Mesendoderm (in vitro differentiated cells): ENCODE data around the gene EPB41L4B.
"Not testable (repeated sequence)": the region's sequence is repeated elsewhere in the genome, so short reads cannot be mapped to it uniquely, and the experiment has no call there.

Experiments
- DNase-seq: peaks from one replicate; pipeline ENCODE4 v3.0.0; 2013
- H2AK5ac ChIP-seq: 2 replicates; pipeline ENCODE4 v1.6.1; 2013; ENCODE audit warnings: low read length, inconsistent platforms
- H2BK120ac ChIP-seq: 2 replicates; pipeline ENCODE4 v1.6.1; 2013; ENCODE audit warnings: low read depth, mild to moderate bottlenecking, low read length, moderate library complexity, mixed read lengths
- H2BK15ac ChIP-seq: replicated peaks from 2 replicates; pipeline ENCODE4 v1.6.1; 2013; ENCODE audit warnings: low read depth, mild to moderate bottlenecking, moderate library complexity
- H2BK5ac ChIP-seq: 2 replicates; pipeline ENCODE4 v1.6.1; 2013; ENCODE audit warnings: low read length, inconsistent platforms
- H3K18ac ChIP-seq: 2 replicates; pipeline ENCODE4 v1.6.1; 2013; ENCODE audit warnings: mild to moderate bottlenecking, low read length, mixed read lengths
- H3K23ac ChIP-seq: one replicate; pipeline ENCODE4 v1.6.1; 2013; ENCODE audit warnings: low read length
- H3K27ac ChIP-seq: 2 replicates; pipeline ENCODE4 v1.5.1; 2013; ENCODE audit warnings: low read depth, mild to moderate bottlenecking, inconsistent platforms, low read length, moderate library complexity
- H3K27me3 ChIP-seq: 2 replicates; pipeline ENCODE4 v1.6.1; 2013; ENCODE audit warnings: low read length, control low read depth, mild to moderate bottlenecking, inconsistent platforms; ENCODE audit not compliant: insufficient read depth, poor library complexity
- H3K36me3 ChIP-seq: 2 replicates; pipeline ENCODE4 v1.6.1; 2013; ENCODE audit warnings: low read length, inconsistent platforms; ENCODE audit not compliant: control insufficient read depth, insufficient read depth
- H3K4ac ChIP-seq: one replicate; pipeline ENCODE4 v1.6.1; 2013; ENCODE audit warnings: low read depth, mild to moderate bottlenecking, low read length, moderate library complexity
- H3K4me1 ChIP-seq: 2 replicates; pipeline ENCODE4 v1.6.1; 2013; ENCODE audit warnings: low read depth, low read length, inconsistent platforms; ENCODE audit not compliant: control insufficient read depth
- H3K4me2 ChIP-seq: 2 replicates; pipeline ENCODE4 v1.6.1; 2013; ENCODE audit warnings: low read length
- H3K4me3 ChIP-seq: 2 replicates; pipeline ENCODE4 v1.5.1; 2013; ENCODE audit warnings: mild to moderate bottlenecking, low read length
- H3K56ac ChIP-seq: one replicate; pipeline ENCODE4 v1.6.1; 2013; ENCODE audit warnings: low read length
- H3K79me1 ChIP-seq: 2 replicates; pipeline ENCODE4 v1.6.1; 2013; ENCODE audit warnings: low read length, inconsistent platforms
- H3K79me2 ChIP-seq: 2 replicates; pipeline ENCODE4 v1.6.1; 2013; ENCODE audit warnings: mild to moderate bottlenecking, low read length; ENCODE audit not compliant: control insufficient read depth, insufficient read depth
- H3K9ac ChIP-seq: 2 replicates; pipeline ENCODE4 v1.6.1; 2013; ENCODE audit warnings: low read length, inconsistent platforms
- H4K5ac ChIP-seq: one replicate; pipeline ENCODE4 v1.6.1; 2013; ENCODE audit warnings: low read length
- H4K8ac ChIP-seq: one replicate; pipeline ENCODE4 v1.6.1; 2013; ENCODE audit warnings: low read depth, mild to moderate bottlenecking, control low read depth, low read length, moderate library complexity
- WGBS: extraction: QIAGEN DNeasy Blood & Tissue Kit; methylation state at CpG from one replicate; pipeline ENCODE4 v1.1.7; 2013; ENCODE audit warnings: low lambda C conversion rate, missing lambda C conversion rate; ENCODE audit not compliant: insufficient coverage; ENCODE audit errors: extremely low coverage; 5-methylcytosine and 5-hydroxymethylcytosine counted together

EPB41L4B gene

DNA sequence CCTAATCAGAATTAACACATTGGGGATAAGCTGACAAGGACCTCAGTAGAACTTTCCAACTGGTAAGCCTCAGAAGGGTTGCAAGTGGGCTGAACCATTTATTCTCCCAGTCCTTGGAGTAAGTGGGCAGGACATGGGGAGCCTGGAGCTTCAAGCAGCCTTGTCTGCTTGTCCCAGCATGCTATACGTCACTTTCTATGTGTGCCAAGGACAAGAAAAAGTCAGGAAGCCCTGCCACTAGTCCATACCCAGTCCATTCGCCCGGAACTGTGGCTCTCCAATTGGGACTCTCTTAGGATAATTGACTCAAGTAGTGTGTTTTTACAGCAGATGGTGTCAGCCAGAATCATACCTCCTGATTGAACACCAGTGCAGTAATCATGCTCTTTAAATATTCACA lies 91.2 kb downstream of the EPB41L4B start:
- Histone ChIP-seq H3K18ac (no peak overlapping the region), H3K79me1 (no peaks in the 10 kb centered on the region), H2BK120ac (no peak overlapping the region), H2BK15ac (no peak overlapping the region), H3K56ac (no peak overlapping the region), H2BK5ac (no peak overlapping the region), H3K4ac (no peak overlapping the region), H3K36me3 (no peaks in the 10 kb centered on the region), H3K23ac (no peak overlapping the region), H3K79me2 (no peaks in the 10 kb centered on the region), H3K4me2 (no peak overlapping the region), H3K4me1 (no peaks in the 10 kb centered on the region), H3K9ac (no peak overlapping the region), H3K27me3 (peaks cover 2% of the 10 kb centered on the region), H4K8ac (no peak overlapping the region), H4K5ac (no peak overlapping the region), H3K4me3 (no peak overlapping the region), H3K27ac (no peak overlapping the region), H2AK5ac (no peak overlapping the region)
- WGBS: no CpG with 5 or more reads among the region's 3 CpGs
- no peak for DNase-seq

DNA sequence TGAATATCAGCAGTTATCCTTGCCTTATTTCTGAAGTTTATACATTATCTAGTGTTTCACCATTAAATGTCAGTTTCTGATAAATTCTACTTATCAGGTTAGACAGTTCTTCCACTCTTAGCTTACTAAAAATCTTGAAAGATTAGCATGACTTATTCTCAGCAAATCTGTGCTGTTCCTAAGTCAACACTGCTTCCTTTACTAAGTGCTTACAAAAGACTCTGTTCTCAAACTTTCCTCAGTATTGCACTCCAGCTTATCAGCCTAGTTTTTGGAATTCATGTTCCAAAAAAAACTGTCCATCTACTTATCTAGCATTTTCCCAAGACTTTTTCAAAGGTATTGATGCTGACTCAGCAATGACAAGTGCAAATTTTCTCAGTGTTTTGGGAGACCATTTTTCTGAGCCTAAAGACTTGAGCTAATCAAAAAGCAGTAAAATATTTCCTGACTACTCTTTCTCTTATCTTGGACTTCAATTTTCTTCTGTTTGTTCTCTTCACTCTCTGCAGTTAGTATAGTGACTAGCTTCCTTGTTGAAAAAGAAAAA lies 92.7 kb downstream of the EPB41L4B start:
- Histone ChIP-seq H3K18ac (no peak overlapping the region), H4K5ac (no peak overlapping the region), H2AK5ac (no peak overlapping the region), H3K9ac (no peak overlapping the region), H2BK120ac (no peak overlapping the region), H4K8ac (no peak overlapping the region), H2BK15ac (no peak overlapping the region), H3K36me3 (no peaks in the 10 kb centered on the region), H3K56ac (no peak overlapping the region), H3K23ac (no peak overlapping the region), H3K4me3 (no peak overlapping the region), H3K79me1 (no peaks in the 10 kb centered on the region), H3K27ac (no peak overlapping the region), H3K4ac (no peak overlapping the region), H3K4me2 (no peak overlapping the region), H3K4me1 (no peaks in the 10 kb centered on the region), H3K27me3 (peaks cover 2% of the 10 kb centered on the region), H2BK5ac (no peak overlapping the region), H3K79me2 (no peaks in the 10 kb centered on the region)
- no peak for DNase-seq

DNA sequence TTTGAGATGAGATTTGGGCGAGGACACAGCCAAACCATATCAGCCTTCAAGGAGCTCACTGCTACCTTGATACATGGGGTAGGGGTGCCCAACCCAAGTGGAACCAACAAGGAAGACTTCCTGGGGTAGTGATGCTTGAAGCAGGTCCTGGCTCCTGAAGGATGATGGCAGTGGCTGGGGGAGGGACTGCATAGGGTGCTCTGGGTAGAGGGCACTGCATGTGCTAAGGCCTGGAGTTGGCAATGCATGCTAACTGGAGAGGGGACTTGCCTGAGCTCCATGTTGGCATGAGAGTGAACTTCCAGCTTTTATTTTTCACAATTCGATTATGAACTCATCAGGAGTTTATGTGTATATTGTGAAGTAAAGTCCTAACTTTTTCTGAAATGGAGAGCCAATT lies 95.2 kb downstream of the EPB41L4B start:
- no peaks in the 10 kb centered on the region for H3K79me1 ChIP-seq
- H4K5ac ChIP-seq: no peak overlapping the region
- no peak overlapping the region for H2BK15ac ChIP-seq
- no peak overlapping the region for H2BK120ac ChIP-seq
- no peak overlapping the region for H2AK5ac ChIP-seq
- no peaks in the 10 kb centered on the region for H3K4me1 ChIP-seq
- H2BK5ac ChIP-seq: no peak overlapping the region
- no peak overlapping the region for H3K4ac ChIP-seq
- no peak overlapping the region for H3K4me3 ChIP-seq
- no peak overlapping the region for H3K56ac ChIP-seq
- no peak overlapping the region for H3K23ac ChIP-seq
- no peak overlapping the region for H3K18ac ChIP-seq
- no peak overlapping the region for H3K9ac ChIP-seq
- no peaks in the 10 kb centered on the region for H3K27me3 ChIP-seq
- H4K8ac ChIP-seq: no peak overlapping the region
- no peaks in the 10 kb centered on the region for H3K79me2 ChIP-seq
- no peak for DNase-seq
- no peak overlapping the region for H3K27ac ChIP-seq
- H3K4me2 ChIP-seq: no peak overlapping the region
- WGBS: no CpG with 5 or more reads among the region's 2 CpGs
- no peaks in the 10 kb centered on the region for H3K36me3 ChIP-seq

DNA sequence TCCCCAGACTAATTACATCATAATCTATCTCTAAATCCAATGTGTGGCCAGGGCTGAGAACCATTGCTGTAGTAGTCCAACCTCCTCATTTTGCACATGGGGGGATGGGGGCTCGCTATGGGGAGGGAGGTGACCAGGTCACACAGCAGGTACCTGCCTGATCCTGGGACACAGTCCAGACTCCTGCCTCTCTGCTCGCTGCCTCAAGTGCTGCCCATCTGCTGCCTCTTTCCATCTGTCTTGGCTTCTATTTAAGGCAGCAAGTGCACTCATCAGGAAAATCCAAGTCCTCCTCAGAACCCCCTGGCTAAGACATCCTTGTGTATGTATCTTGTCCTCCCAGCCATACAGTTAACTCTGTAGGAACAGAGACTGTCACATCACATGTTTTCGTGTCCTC lies 96.1 kb downstream of the EPB41L4B start:
- WGBS: no CpG with 5 or more reads among the region's 3 CpGs
- no peaks in the 10 kb centered on the region for H3K36me3 ChIP-seq

DNA sequence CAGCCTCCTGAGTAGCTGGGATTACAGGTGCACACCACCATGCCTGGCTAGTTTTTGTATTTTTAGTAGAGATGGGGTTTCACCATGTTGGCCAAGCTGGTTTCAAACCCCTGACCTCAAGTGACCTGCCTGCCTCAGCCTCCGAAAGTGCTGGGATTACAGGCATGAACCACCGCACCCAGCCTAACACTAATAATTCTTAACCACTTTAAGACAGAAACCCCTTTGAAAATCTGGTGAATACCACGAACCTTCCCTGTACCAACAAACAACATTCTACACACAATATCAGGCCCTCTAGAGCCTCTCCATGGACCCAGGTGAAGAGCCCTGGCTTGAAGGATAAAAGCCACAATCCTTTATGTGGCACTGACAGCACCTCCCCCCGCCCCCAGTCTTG lies 102.6 kb downstream of the EPB41L4B start:
- H3K79me1 ChIP-seq, H2BK15ac ChIP-seq, H3K36me3 ChIP-seq, H3K18ac ChIP-seq, H4K5ac ChIP-seq, H3K56ac ChIP-seq, H2AK5ac ChIP-seq, H3K23ac ChIP-seq, H3K4me1 ChIP-seq, H3K27ac ChIP-seq, H3K4ac ChIP-seq, H3K27me3 ChIP-seq, H3K4me3 ChIP-seq, H3K4me2 ChIP-seq, H3K79me2 ChIP-seq, H2BK5ac ChIP-seq, H3K9ac ChIP-seq, H4K8ac ChIP-seq, H2BK120ac ChIP-seq, DNase-seq: not testable (repeated sequence)
- no CpG with 5 or more reads among the region's 4 CpGs for WGBS

More for the DNA sequence above, 96.1 kb downstream of the EPB41L4B start:
- no peaks in the 10 kb centered on the region for H3K79me2 ChIP-seq
- H3K4ac ChIP-seq: no peak overlapping the region
- no peak overlapping the region for H4K5ac ChIP-seq
- H3K9ac ChIP-seq: no peak overlapping the region
- H2BK120ac ChIP-seq: no peak overlapping the region
- no peak overlapping the region for H3K27ac ChIP-seq
- no peak overlapping the region for H3K4me3 ChIP-seq
- H3K79me1 ChIP-seq: no peaks in the 10 kb centered on the region
- H4K8ac ChIP-seq: no peak overlapping the region
- no peak overlapping the region for H2BK15ac ChIP-seq
- no peaks in the 10 kb centered on the region for H3K4me1 ChIP-seq
- no peak for DNase-seq
- no peak overlapping the region for H3K4me2 ChIP-seq
- H2BK5ac ChIP-seq: no peak overlapping the region
- H3K18ac ChIP-seq: no peak overlapping the region
- H3K56ac ChIP-seq: no peak overlapping the region
- H3K27me3 ChIP-seq: no peaks in the 10 kb centered on the region
- no peak overlapping the region for H2AK5ac ChIP-seq
- H3K23ac ChIP-seq: no peak overlapping the region

DNA sequence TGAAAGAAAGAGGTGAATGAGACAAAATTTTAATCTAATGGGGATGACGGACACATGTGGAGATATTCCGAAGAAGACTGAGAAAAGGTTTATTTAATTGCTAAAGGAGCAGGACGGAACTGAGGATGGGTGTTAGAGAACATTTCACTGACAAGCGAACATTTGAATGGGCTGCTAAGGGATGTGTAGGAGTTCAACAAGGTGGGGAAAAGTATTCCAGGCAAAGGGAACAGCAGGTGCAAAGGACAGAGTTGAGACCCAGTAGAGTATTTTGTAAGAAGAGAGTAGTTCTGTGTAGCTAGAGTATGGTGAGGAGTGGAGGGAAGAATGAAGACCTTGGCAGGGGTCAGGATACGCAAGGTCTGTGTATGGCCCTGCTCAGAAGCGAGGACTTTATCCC lies 106.4 kb downstream of the EPB41L4B start:
- Histone ChIP-seq H4K8ac (no peak overlapping the region), H3K9ac (no peak overlapping the region), H3K27me3 (no peaks in the 10 kb centered on the region), H2BK15ac (no peak overlapping the region), H3K4ac (no peak overlapping the region), H3K27ac (no peak overlapping the region), H3K23ac (no peak overlapping the region), H2BK120ac (no peak overlapping the region), H4K5ac (no peak overlapping the region), H3K4me1 (no peaks in the 10 kb centered on the region), H3K79me2 (no peaks in the 10 kb centered on the region), H2BK5ac (no peak overlapping the region), H3K79me1 (no peaks in the 10 kb centered on the region), H2AK5ac (no peak overlapping the region), H3K4me2 (no peak overlapping the region), H3K18ac (no peak overlapping the region), H3K56ac (no peak overlapping the region), H3K36me3 (no peaks in the 10 kb centered on the region), H3K4me3 (no peak overlapping the region)
- no CpG with 5 or more reads among the region's 6 CpGs for WGBS
- DNase-seq: no peak
